RWPE2 (cell line): ENCODE results near the gene GRID2.
"Not testable (repeated sequence)": the region's sequence is repeated elsewhere in the genome, so short reads cannot be mapped to it uniquely, and the experiment has no call there.

Source experiments
- ATAC-seq: fragments of 200-7000 bp; cut with Tn5 transposase; 3 replicates; pipeline ENCODE4 v1.9.1; 2021; ENCODE audit warnings: low read depth
- DNase-seq: peaks from one replicate; pipeline ENCODE4 v3.0.0-alpha.2; 2020; ENCODE audit warnings: low spot score
- H3K27ac ChIP-seq: fragments of 450-650 bp; 2 replicates; pipeline ENCODE4 v1.5.1; 2017; ENCODE audit warnings: mild to moderate bottlenecking; ENCODE audit not compliant: poor library complexity, severe bottlenecking
- H3K27me3 ChIP-seq: fragments of 250-450 bp; sonication (Bioruptor Pico); 2 replicates; pipeline ENCODE4 v1.5.1; 2021; ENCODE audit warnings: mild to moderate bottlenecking, moderate library complexity; ENCODE audit not compliant: insufficient read depth, poor library complexity, severe bottlenecking
- H3K36me3 ChIP-seq: fragments of 250-450 bp; sonication (Bioruptor Pico); 2 replicates; pipeline ENCODE4 v1.5.1; 2020; ENCODE audit warnings: low read depth, mild to moderate bottlenecking, moderate library complexity
- H3K4me1 ChIP-seq: fragments of 250-450 bp; sonication (Bioruptor Pico); 2 replicates; pipeline ENCODE4 v1.5.1; 2021; ENCODE audit warnings: mild to moderate bottlenecking, moderate library complexity; ENCODE audit not compliant: insufficient read depth, poor library complexity, severe bottlenecking
- H3K4me3 ChIP-seq: fragments of 250-450 bp; sonication (Bioruptor Pico); 2 replicates; pipeline ENCODE4 v1.5.1; 2021; ENCODE audit warnings: mild to moderate bottlenecking, moderate library complexity; ENCODE audit not compliant: severe bottlenecking
- H3K9me3 ChIP-seq: fragments of 250-450 bp; sonication (Bioruptor Pico); 2 replicates; pipeline ENCODE4 v1.5.1; 2021; ENCODE audit warnings: mild to moderate bottlenecking, moderate library complexity; ENCODE audit not compliant: severe bottlenecking
- TF ChIP-seq, protein P1 (sequence below): fragments of 450-650 bp; IDR thresholded peaks from one replicate; pipeline ENCODE4 v1.5.1; 2017; ENCODE audit warnings: mild to moderate bottlenecking, moderate library complexity; ENCODE audit not compliant: poor library complexity, severe bottlenecking

The GRID2 gene

DNA sequence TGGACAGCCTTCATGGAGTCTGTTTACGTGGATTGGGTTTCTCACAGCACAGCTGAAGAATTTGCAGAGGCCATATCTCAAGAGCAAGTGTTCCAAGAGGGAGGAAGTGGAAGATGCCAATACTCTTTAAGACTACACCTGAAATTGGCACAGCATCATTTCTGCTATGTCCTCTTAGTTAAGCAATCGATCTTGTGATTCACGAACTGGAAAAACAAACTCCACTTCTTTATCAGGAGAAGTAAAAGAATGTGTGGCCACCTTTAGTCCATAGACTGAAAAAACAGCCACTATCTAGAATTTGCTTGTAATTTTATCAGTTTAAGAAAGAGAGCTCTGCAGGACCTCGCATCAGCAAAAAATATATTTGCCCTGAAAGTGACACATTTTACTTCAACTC is 1051.6 kb downstream of the GRID2 start:
- H3K27me3 ChIP-seq = no peaks in the 10 kb centered on the region
- TF ChIP-seq, protein P1, sequence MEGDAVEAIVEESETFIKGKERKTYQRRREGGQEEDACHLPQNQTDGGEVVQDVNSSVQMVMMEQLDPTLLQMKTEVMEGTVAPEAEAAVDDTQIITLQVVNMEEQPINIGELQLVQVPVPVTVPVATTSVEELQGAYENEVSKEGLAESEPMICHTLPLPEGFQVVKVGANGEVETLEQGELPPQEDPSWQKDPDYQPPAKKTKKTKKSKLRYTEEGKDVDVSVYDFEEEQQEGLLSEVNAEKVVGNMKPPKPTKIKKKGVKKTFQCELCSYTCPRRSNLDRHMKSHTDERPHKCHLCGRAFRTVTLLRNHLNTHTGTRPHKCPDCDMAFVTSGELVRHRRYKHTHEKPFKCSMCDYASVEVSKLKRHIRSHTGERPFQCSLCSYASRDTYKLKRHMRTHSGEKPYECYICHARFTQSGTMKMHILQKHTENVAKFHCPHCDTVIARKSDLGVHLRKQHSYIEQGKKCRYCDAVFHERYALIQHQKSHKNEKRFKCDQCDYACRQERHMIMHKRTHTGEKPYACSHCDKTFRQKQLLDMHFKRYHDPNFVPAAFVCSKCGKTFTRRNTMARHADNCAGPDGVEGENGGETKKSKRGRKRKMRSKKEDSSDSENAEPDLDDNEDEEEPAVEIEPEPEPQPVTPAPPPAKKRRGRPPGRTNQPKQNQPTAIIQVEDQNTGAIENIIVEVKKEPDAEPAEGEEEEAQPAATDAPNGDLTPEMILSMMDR = no peak
- H3K36me3 ChIP-seq = no peaks in the 10 kb centered on the region
- no peak overlapping the region for H3K27ac ChIP-seq
- H3K4me3 ChIP-seq = no peak overlapping the region
- H3K9me3 ChIP-seq = no peaks in the 10 kb centered on the region
- no peak for DNase-seq
- no peaks in the 10 kb centered on the region for H3K4me1 ChIP-seq
- no peak for ATAC-seq

DNA sequence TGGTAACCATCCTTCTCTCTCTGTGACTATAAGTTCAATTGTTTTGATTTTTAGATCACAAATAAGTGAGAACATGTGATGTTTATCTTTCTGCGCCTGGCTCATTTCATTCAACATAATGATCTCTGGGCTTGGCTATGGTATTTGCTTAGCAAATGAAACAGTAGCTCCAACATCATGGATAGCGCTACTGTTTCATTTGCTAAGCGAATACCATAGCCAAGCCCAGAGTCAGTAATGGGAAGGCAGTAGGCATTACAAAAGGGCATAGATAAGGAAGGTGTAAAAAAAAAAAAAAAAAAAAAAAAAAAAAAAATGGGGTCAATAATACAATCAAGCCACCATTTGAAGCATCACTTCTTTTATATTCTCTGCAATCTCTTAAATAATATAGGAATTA is 1055.8 kb downstream of the GRID2 start:
- Histone ChIP-seq H3K27ac (no peak overlapping the region), H3K4me3 (no peak overlapping the region), H3K9me3 (no peaks in the 10 kb centered on the region), H3K4me1 (no peaks in the 10 kb centered on the region), H3K36me3 (no peaks in the 10 kb centered on the region), H3K27me3 (no peaks in the 10 kb centered on the region)
- ATAC-seq (no peak), DNase-seq (no peak)
- TF ChIP-seq, protein P1 = no peak

DNA sequence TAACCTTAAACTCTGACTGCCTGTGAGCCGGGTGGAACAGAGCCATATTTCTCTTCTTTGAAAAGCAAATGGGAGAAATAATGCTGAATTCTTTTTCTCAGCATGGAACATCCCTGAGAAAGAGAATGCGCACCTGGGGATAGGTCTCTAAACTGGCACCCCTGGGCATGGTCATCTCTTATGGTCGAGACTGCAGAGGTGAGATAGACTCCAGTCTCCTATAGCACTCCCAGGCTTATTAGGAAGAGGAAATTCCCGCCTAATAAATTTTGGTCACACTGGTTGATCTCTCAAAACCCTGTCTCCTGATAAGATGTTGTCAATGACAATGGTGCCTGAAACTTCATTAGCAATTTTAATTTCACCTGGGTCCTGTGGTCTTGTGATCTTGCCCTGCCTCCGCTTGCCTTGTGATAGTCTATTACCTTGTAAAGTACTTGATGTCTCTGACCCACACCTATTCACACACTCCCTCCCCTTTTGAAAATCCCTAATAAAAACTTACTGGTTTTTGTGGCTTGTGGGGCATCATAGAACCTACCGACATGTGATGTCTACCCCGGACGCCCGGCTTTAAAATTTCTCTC is 1062.5 kb downstream of the GRID2 start:
- not testable (repeated sequence) for H3K27ac ChIP-seq, H3K27me3 ChIP-seq, H3K4me3 ChIP-seq, H3K4me1 ChIP-seq, ATAC-seq, DNase-seq, H3K36me3 ChIP-seq, H3K9me3 ChIP-seq

DNA sequence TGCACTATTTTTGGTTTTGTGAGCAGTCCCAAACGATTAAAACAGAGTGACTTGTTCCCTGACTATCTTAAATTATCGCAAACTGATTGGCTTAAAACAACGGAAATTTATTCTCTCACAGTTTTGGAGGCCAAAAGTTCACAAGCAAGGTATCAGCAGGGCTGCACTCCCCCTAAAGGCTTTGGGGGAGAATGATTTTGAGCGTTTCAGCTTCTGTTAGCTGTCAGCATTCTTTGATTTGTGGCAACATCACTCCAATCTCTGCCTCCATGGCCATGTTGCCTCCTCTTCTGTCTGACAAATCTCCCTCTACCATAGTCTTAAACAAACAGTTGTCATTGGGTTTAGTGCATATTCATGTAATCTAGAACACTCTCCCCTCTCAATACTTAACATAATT is 1065.2 kb downstream of the GRID2 start:
- H3K27me3 ChIP-seq = no peaks in the 10 kb centered on the region
- no peaks in the 10 kb centered on the region for H3K36me3 ChIP-seq
- TF ChIP-seq, protein P1 = no peak
- no peak overlapping the region for H3K27ac ChIP-seq
- H3K4me3 ChIP-seq = no peak overlapping the region
- DNase-seq (no peak), ATAC-seq (no peak)
- H3K4me1 ChIP-seq = no peaks in the 10 kb centered on the region
- no peaks in the 10 kb centered on the region for H3K9me3 ChIP-seq

DNA sequence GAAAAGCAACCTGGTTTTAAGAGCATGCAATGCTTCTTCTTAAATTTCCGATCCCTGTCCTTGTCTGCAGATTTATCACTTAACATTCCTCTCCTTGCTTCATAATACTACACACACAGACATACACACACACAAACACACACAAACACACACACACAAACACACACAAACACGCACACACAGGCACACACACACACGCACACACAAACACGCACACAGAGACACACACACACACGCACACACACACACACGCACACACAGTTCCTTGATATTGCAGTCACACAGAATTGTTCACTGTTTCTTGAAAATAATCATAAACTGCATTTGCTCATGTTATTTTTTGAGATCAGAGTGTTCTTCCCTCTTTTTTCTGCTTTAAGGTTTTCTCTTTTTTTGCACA is 1066.5 kb downstream of the GRID2 start:
- Histone ChIP-seq H3K4me3 (no peak overlapping the region), H3K27ac (no peak overlapping the region), H3K4me1 (no peaks in the 10 kb centered on the region), H3K36me3 (no peaks in the 10 kb centered on the region), H3K9me3 (no peaks in the 10 kb centered on the region), H3K27me3 (no peaks in the 10 kb centered on the region)
- TF ChIP-seq, protein P1 = no peak
- no peak for ATAC-seq
- DNase-seq = no peak
